Stomach (tissue), 4 donors: ENCODE measurements around the gene DACT2.

Source experiments
- CTCF ChIP-seq, 7 experiments: fragments of 450-650 bp in 4 of 7; fragments of 200-600 bp in 3 of 7; sonication (generic) in 3 of 7; IDR thresholded peaks; one replicate each; pipeline ENCODE4 v1.5.1; 2016 to 2019; ENCODE audit warnings: antibody characterized with exemption in 7 of 7, control low read depth in 2 of 7, mild to moderate bottlenecking in 1 of 7
- EP300 ChIP-seq: sonication (generic); formaldehyde crosslinking; IDR thresholded peaks from one replicate; pipeline ENCODE4 v1.6.1; 2017; ENCODE audit warnings: antibody characterized with exemption
- POLR2A ChIP-seq, 4 donors: fragments of 450-650 bp; IDR thresholded peaks; one replicate each; pipeline ENCODE4 v1.6.1; 2016; ENCODE audit warnings: antibody characterized with exemption in 4 of 4, control low read depth in 2 of 4, mild to moderate bottlenecking in 1 of 4, moderate library complexity in 1 of 4
- POLR2AphosphoS5 ChIP-seq, 3 donors: sonication (generic); formaldehyde crosslinking; IDR thresholded peaks; one replicate each; pipeline ENCODE4 v1.6.1; 2016; ENCODE audit warnings: antibody characterized with exemption in 3 of 3

- TF ChIP-seq CTCF (IDR thresholded peaks at IDR 0.05) (no peak), POLR2A (IDR thresholded peaks at IDR 0.05) (no peak), EP300 (no peak), POLR2AphosphoS5 (IDR thresholded peaks at IDR 0.05) (no peak)
Observed at GRCh38 chr6:168319279-168320111, at the start of gene DACT2.
